H1 (cell line): ENCODE data around the gene ACAP3. TPM values are rescaled to one million over a fixed set of nuclear protein-coding genes. Genes with fewer than 3 reads are reported as not detected.

Source experiments
- CTCF ChIA-PET: fragments of 300-600 bp; sonication (Branson Sonifier 250); formaldehyde crosslinking; loops from one replicate; lab custom pipeline; 2021; ENCODE audit not compliant: partially characterized antibody; lab: Charles Lee
- POLR2A ChIA-PET: fragments of 300-600 bp; sonication (Branson Sonifier 250); formaldehyde crosslinking; loops from one replicate; lab custom pipeline; 2021; ENCODE audit warnings: inconsistent platforms; ENCODE audit not compliant: partially characterized antibody; lab: Charles Lee
- DNase-seq, 2 experiments: peaks; one replicate each; pipeline versions ENCODE4 v3.0.0 to v3.0.0-alpha.2; 2010 to 2022; ENCODE audit warnings: low spot score in 2 of 2, low read depth in 1 of 2, mixed read lengths in 1 of 2
- FAIRE-seq: peaks from 2 replicates; lab custom pipeline; 2011; peaks lifted over from hg19 to GRCh38; lab: Jason Lieb, UNC
- H2AFZ ChIP-seq: 2 replicates; pipeline ENCODE4 v1.8.1; 2012; ENCODE audit warnings: low read length, inconsistent platforms
- H2AK5ac ChIP-seq: 2 replicates; pipeline ENCODE4 v1.6.1; 2013; ENCODE audit warnings: low read depth, low read length
- H2BK120ac ChIP-seq: replicated peaks from 2 replicates; pipeline ENCODE3; 2013; ENCODE audit warnings: low read depth, low read length, inconsistent platforms
- H2BK12ac ChIP-seq: 2 replicates; pipeline ENCODE4 v1.6.1; 2013; ENCODE audit warnings: low read depth, low read length
- H2BK15ac ChIP-seq: 2 replicates; pipeline ENCODE4 v1.6.1; 2013; ENCODE audit warnings: low read length
- H2BK20ac ChIP-seq: 2 replicates; pipeline ENCODE4 v1.6.1; 2013; ENCODE audit warnings: low read length
- H2BK5ac ChIP-seq: 2 replicates; pipeline ENCODE4 v1.6.1; 2013; ENCODE audit warnings: low read depth, low read length
- H3K14ac ChIP-seq: 2 replicates; pipeline ENCODE4 v1.6.1; 2013; ENCODE audit warnings: inconsistent platforms; ENCODE audit not compliant: insufficient read length
- H3K18ac ChIP-seq: 2 replicates; pipeline ENCODE4 v1.6.1; 2013; ENCODE audit warnings: low read length; ENCODE audit errors: extremely low read depth
- H3K23ac ChIP-seq: 2 replicates; pipeline ENCODE4 v1.6.1; 2013; ENCODE audit warnings: inconsistent platforms; ENCODE audit not compliant: insufficient read length
- H3K23me2 ChIP-seq: 2 replicates; pipeline ENCODE4 v1.6.1; 2013; ENCODE audit warnings: low read depth, low read length
- H3K27ac ChIP-seq: 2 replicates; pipeline ENCODE4 v1.6.1; 2011; ENCODE audit warnings: low read depth, low read length, inconsistent platforms
- H3K27me3 ChIP-seq, 4 experiments: replicated peaks in 1 of 4; 1 replicate in 1 of 4; 2 replicates in 3 of 4; pipeline versions ENCODE4 v1.6.1 to v1.8.1; 2011 to 2013; ENCODE audit warnings: low read length in 3 of 4, mild to moderate bottlenecking in 3 of 4, inconsistent platforms in 2 of 4, mixed read lengths in 2 of 4, moderate library complexity in 1 of 4; ENCODE audit not compliant: control insufficient read depth in 3 of 4, insufficient read depth in 3 of 4; ENCODE audit errors: extremely low read depth in 1 of 4
- H3K36me3 ChIP-seq, 4 experiments: 2 replicates each; pipeline versions ENCODE4 v1.6.1 to v1.8.1; 2011 to 2013; ENCODE audit warnings: mild to moderate bottlenecking in 4 of 4, low read length in 3 of 4, moderate library complexity in 2 of 4, control low read depth in 1 of 4, inconsistent platforms in 1 of 4; ENCODE audit not compliant: insufficient read depth in 4 of 4, control insufficient read depth in 2 of 4
- H3K4ac ChIP-seq: replicated peaks from 2 replicates; pipeline ENCODE3; 2013; ENCODE audit warnings: low read length, low read depth, mixed read lengths, inconsistent platforms; ENCODE audit not compliant: insufficient read length
- H3K4me1 ChIP-seq, 4 experiments: replicated peaks in 1 of 4; 1 replicate in 1 of 4; 2 replicates in 3 of 4; pipeline versions ENCODE4 v1.6.1 to v1.8.1; 2011 to 2013; ENCODE audit warnings: low read length in 3 of 4, inconsistent platforms in 2 of 4, mixed read lengths in 1 of 4; ENCODE audit not compliant: insufficient read depth in 4 of 4, control insufficient read depth in 3 of 4
- H3K4me2 ChIP-seq, 2 experiments: 2 replicates each; pipeline versions ENCODE4 v1.6.1 to v1.8.1; 2011 to 2013; ENCODE audit warnings: low read depth in 2 of 2, low read length in 2 of 2, control low read depth in 1 of 2, inconsistent platforms in 1 of 2, mild to moderate bottlenecking in 1 of 2; ENCODE audit not compliant: insufficient read depth in 1 of 2
- H3K4me3 ChIP-seq, 4 experiments: fragments of 200-600, 300-600 bp in 1 of 4; sonication (generic), shearing (Covaris generic), sonication (Bioruptor Twin) in 1 of 4; 2 replicates each; pipeline versions ENCODE4 v1.5.1 to v1.8.1; 2011 to 2016; ENCODE audit warnings: low read length in 4 of 4, low read depth in 3 of 4, control low read depth in 2 of 4, inconsistent platforms in 2 of 4, mild to moderate bottlenecking in 2 of 4, mixed read lengths in 1 of 4, moderate library complexity in 1 of 4; ENCODE audit not compliant: insufficient read depth in 2 of 4; ENCODE audit errors: extremely low read depth in 1 of 4
- H3K56ac ChIP-seq: replicated peaks from 2 replicates; pipeline ENCODE3; 2013; ENCODE audit warnings: low read depth, mild to moderate bottlenecking, mixed read lengths, low read length, inconsistent platforms; ENCODE audit not compliant: insufficient read length
- H3K79me1 ChIP-seq: 2 replicates; pipeline ENCODE4 v1.6.1; 2013; ENCODE audit warnings: low read depth, low read length, control low read depth
- H3K79me2 ChIP-seq, 2 experiments: 2 replicates each; pipeline versions ENCODE4 v1.6.1 to v1.8.1; 2012 to 2013; ENCODE audit warnings: low read length in 2 of 2, mild to moderate bottlenecking in 2 of 2, inconsistent platforms in 1 of 2; ENCODE audit not compliant: insufficient read depth in 2 of 2, control insufficient read depth in 1 of 2
- H3K9ac ChIP-seq, 4 experiments: replicated peaks in 1 of 4; 1 replicate in 1 of 4; 2 replicates in 3 of 4; pipeline versions ENCODE4 v1.6.1 to v1.8.1; 2011 to 2013; ENCODE audit warnings: low read depth in 3 of 4, low read length in 3 of 4, control low read depth in 2 of 4, mild to moderate bottlenecking in 2 of 4, moderate library complexity in 2 of 4, inconsistent platforms in 1 of 4; ENCODE audit errors: extremely low read depth in 1 of 4
- H3K9me3 ChIP-seq, 2 experiments: 2 replicates each; pipeline versions ENCODE4 v1.6.1 to v1.8.1; 2012 to 2013; ENCODE audit warnings: mild to moderate bottlenecking in 2 of 2, moderate library complexity in 2 of 2, control low read depth in 1 of 2, inconsistent platforms in 1 of 2, low read depth in 1 of 2, low read length in 1 of 2, mixed read lengths in 1 of 2; ENCODE audit not compliant: insufficient read depth in 2 of 2
- H4K20me1 ChIP-seq, 2 experiments: replicated peaks in 1 of 2; 2 replicates each; pipeline versions ENCODE3 to v1.8.1; 2011 to 2013; ENCODE audit warnings: inconsistent platforms in 2 of 2, low read length in 2 of 2, mild to moderate bottlenecking in 1 of 2; ENCODE audit not compliant: insufficient read depth in 2 of 2, control insufficient read depth in 1 of 2
- H4K5ac ChIP-seq: 2 replicates; pipeline ENCODE4 v1.6.1; 2013; ENCODE audit warnings: low read length, low read depth, mixed read lengths, inconsistent platforms; ENCODE audit not compliant: insufficient read length
- H4K8ac ChIP-seq: 2 replicates; pipeline ENCODE4 v1.8.0; 2013; ENCODE audit warnings: mild to moderate bottlenecking, moderate library complexity, low read length, inconsistent platforms; ENCODE audit not compliant: insufficient read depth; ENCODE audit errors: extremely low read depth
- H4K91ac ChIP-seq: replicated peaks from 2 replicates; pipeline ENCODE3; 2013; ENCODE audit warnings: low read length, mixed read lengths, inconsistent platforms; ENCODE audit not compliant: insufficient read length
- CBX5 ChIP-seq: fragments of 300-800, 300-1000 bp; sonication (generic); IDR thresholded peaks from 2 replicates; pipeline ENCODE4 v1.7.1; 2016; ENCODE audit warnings: antibody characterized with exemption, low read length, low read depth
- WGBS, 2 experiments: shearing (Covaris generic) in 1 of 2; methylation state at CpG; one replicate each; pipeline versions ENCODE4 v1.1.6 to v1.1.7; 2013 to 2015; ENCODE audit warnings: low lambda C conversion rate in 2 of 2, mixed read lengths in 2 of 2, inconsistent platforms in 1 of 2, low coverage in 1 of 2, missing lambda C conversion rate in 1 of 2; ENCODE audit not compliant: insufficient replicate concordance in 2 of 2, insufficient coverage in 1 of 2, insufficient read length in 1 of 2; ENCODE audit errors: extremely low coverage in 1 of 2, missing lambda C conversion rate in 1 of 2; 5-methylcytosine and 5-hydroxymethylcytosine counted together
- polyA plus RNA-seq, 7 experiments: library from polyadenylated mRNA; depleted of rRNA in 3 of 7; stranded (reverse) in 5 of 7; unstranded in 2 of 7; fragments of >200 nt in 5 of 7; fragments of 200-250 nt in 2 of 7; gene quantifications; 1 replicate in 5 of 7; 2 replicates in 1 of 7; 4 replicates in 1 of 7; pipeline versions ENCODE4 v1.2.1 to v1.2.3, GENCODE V29; 2011 to 2013; ENCODE audit warnings: missing spikeins in 2 of 7, mixed read lengths in 2 of 7
- total RNA-seq: library from RNA; stranded (reverse); fragmentation: NEBNext Ultra II Directional; extraction: Animal tissue kit (Norgen Biotek cat#: 25700); gene quantifications from 2 replicates; pipeline ENCODE4 v1.2.1, GENCODE V29; 2021

ACAP3 gene
- total and polyA plus RNA-seq, 2 of the 8 experiments (the other 6 are each of a cell fraction or from before 2014, with no cell fraction given), result 14.8 to 28.3 TPM

GRCh38 chr1:1319646-1319941 lies 11.9 kb upstream of the ACAP3 start:
- H2AK5ac ChIP-seq, result no peak overlapping the region
- peaks cover 35% of the 10 kb centered on the region for H3K79me1 ChIP-seq
- H4K5ac ChIP-seq, result no peak overlapping the region
- DNase-seq (no peak), FAIRE-seq (no peak)
- H3K4me3 ChIP-seq, result no peak overlapping the region
- CTCF ChIA-PET, result interaction anchor here (1.7 kb wide), 1 partner anchor 20 kb away, joined by 6 read pairs; no protein-coding TSS in a partner anchor
- no peaks in the 10 kb centered on the region for H3K9me3 ChIP-seq
- no peaks in the 10 kb centered on the region for H3K27me3 ChIP-seq
- POLR2A ChIA-PET, result interaction anchor here (1.0 to 3.0 kb wide), 5 partner anchors 9 to 32 kb away, joined by 4 to 20 read pairs (median 6); no protein-coding TSS in a partner anchor
- no peak overlapping the region for H3K27ac ChIP-seq
- H3K23me2 ChIP-seq, result no peaks in the 10 kb centered on the region
- no peak overlapping the region for H3K56ac ChIP-seq
- H2BK15ac ChIP-seq, result no peak overlapping the region
- no peak overlapping the region for H3K4ac ChIP-seq
- peaks cover 12 to 50% of the 10 kb centered on the region in 2 experiments; a peak in 3 of 4 replicates for H3K79me2 ChIP-seq
- H3K9ac ChIP-seq, result no peak overlapping the region; a peak in 1 of 7 replicates
- H3K36me3 ChIP-seq, result peaks cover 3 to 20% (median 9%) of the 10 kb centered on the region in 4 experiments; a peak in 6 of 8 replicates
- no peak overlapping the region for H4K8ac ChIP-seq
- H2BK12ac ChIP-seq, result no peak overlapping the region
- TF ChIP-seq CBX5, result no peak
- H2BK5ac ChIP-seq, result no peak overlapping the region
- no peak overlapping the region for H3K23ac ChIP-seq
- H3K4me2 ChIP-seq, result no peak overlapping the region
- no peak overlapping the region for H2BK120ac ChIP-seq
- peaks cover 0 to 16% (median 4%) of the 10 kb centered on the region in 4 experiments; a peak in 6 of 7 replicates for H3K4me1 ChIP-seq
- H2AFZ ChIP-seq, result no peak overlapping the region
- 90% methylated on average over 12 of the region's 13 CpGs; no CpG with 5 or more reads in 1 of the 2 experiments for WGBS, 2 experiments
- H4K91ac ChIP-seq, result no peak overlapping the region
- no peak overlapping the region for H2BK20ac ChIP-seq
- no peak overlapping the region for H3K18ac ChIP-seq
- peaks cover 25 to 40% of the 10 kb centered on the region in 2 experiments for H4K20me1 ChIP-seq
- H3K14ac ChIP-seq, result no peak overlapping the region
